ENCODE measurements around the gene RNH1.

The RNH1 gene

GRCh38 chr11:450809-451451 is 56.1 kb downstream of the RNH1 start:
- Histone ChIP-seq H3K27me3 (replicated peaks) (no peaks in the 10 kb centered on the region), H3K4me3 (ENCODE audit: low read depth, low read length) (peak overlapping the region; percentile 75), H3K36me3 (replicated peaks) (peaks cover 6% of the 10 kb centered on the region), H3K27ac (peak overlapping the region; percentile 85)
- TF ChIP-seq, protein P1, sequence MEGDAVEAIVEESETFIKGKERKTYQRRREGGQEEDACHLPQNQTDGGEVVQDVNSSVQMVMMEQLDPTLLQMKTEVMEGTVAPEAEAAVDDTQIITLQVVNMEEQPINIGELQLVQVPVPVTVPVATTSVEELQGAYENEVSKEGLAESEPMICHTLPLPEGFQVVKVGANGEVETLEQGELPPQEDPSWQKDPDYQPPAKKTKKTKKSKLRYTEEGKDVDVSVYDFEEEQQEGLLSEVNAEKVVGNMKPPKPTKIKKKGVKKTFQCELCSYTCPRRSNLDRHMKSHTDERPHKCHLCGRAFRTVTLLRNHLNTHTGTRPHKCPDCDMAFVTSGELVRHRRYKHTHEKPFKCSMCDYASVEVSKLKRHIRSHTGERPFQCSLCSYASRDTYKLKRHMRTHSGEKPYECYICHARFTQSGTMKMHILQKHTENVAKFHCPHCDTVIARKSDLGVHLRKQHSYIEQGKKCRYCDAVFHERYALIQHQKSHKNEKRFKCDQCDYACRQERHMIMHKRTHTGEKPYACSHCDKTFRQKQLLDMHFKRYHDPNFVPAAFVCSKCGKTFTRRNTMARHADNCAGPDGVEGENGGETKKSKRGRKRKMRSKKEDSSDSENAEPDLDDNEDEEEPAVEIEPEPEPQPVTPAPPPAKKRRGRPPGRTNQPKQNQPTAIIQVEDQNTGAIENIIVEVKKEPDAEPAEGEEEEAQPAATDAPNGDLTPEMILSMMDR (IDR thresholded peaks at IDR 0.05; ENCODE audit: low read depth, low read length, missing control alignments): peak; percentile 25
- DNase-seq: peak; percentile 60
- in situ Hi-C loops (cut with HindIII; ENCODE audit: low pct_ligation_motif_present, low sequenced_read_pairs): no loop called here

DNA sequence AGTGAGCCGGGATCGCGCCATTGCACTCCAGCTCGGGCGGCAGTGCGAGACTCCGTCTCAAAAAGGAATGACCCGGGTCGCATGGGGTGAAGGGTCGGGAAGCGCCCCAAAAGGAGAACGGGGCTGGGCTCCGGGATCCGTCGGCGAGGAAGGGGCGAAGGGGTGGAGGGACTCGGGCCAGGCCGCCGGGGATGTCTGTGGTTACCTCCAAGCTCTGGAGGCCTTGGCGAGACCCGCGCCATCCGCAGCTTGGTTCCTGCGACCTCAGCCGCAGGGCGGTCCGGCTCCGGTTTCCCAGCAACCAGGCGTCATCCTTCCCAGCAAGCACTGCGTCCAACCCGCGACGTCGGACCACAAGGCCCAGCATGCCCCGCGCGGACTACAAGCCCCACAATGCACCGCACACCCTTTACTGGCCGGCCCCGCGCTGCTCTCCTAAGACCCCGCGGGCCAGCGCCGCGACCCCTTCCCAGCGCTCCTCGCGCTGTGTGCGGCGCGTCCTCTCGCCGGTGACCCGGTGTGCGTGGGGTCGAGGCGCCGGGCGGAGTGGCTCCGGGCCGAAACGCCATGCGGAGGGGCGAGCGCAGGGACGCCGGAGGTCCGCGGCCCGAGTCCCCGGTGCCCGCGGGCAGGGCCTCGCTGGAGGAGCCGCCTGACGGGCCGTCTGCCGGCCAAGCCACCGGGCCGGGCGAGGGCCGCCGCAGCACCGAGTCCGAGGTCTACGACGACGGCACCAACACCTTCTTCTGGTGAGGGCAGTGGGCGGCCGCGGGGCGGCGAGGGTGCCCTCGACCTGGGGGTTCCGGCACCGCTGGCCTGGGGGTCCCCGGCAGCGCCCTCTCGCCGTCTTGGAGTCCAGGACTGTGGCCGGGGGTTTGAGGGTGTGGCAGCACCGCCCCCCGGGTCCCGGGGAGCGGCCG is 56.9 kb downstream of the RNH1 start, which contains the start of gene PTDSS2:
PTDSS2 (plus strand) TSS at position 391 of the 920 bp plus-strand sequence; CDS start at position 568, 177 bp downstream.
- Histone ChIP-seq H3K27ac (peak within 1 kb of the TSS; percentile 85), H3K4me3 (ENCODE audit: low read depth, low read length) (peak within 1 kb of the TSS; percentile 75), H3K36me3 (replicated peaks) (peaks cover 6% of the 10 kb centered on the region), H3K27me3 (replicated peaks) (no peaks in the 10 kb centered on the region)
- in situ Hi-C loops (cut with HindIII; ENCODE audit: low pct_ligation_motif_present, low sequenced_read_pairs): no loop called here
- peak; percentile 95 for DNase-seq
- TF ChIP-seq, protein P1 (IDR thresholded peaks at IDR 0.05; ENCODE audit: low read depth, low read length, missing control alignments): no peak

GRCh38 chr11:447923-448731 is 58.9 kb downstream of the RNH1 start:
- Histone ChIP-seq H3K36me3 (replicated peaks) (peaks cover 2% of the 10 kb centered on the region), H3K27ac (peak overlapping the region; percentile 90), H3K4me3 (ENCODE audit: low read depth, low read length) (peak overlapping the region; percentile 73), H3K27me3 (replicated peaks) (no peaks in the 10 kb centered on the region)
- peak; percentile 87 for DNase-seq
- TF ChIP-seq, protein P1 (IDR thresholded peaks at IDR 0.05; ENCODE audit: low read depth, low read length, missing control alignments): peak; percentile 90
- in situ Hi-C loops (cut with HindIII; ENCODE audit: low pct_ligation_motif_present, low sequenced_read_pairs): no loop called here

GRCh38 chr11:446891-447290 is 60.2 kb downstream of the RNH1 start:
- no peak for DNase-seq
- no peaks in the 10 kb centered on the region for H3K27me3 ChIP-seq (replicated peaks)

More at GRCh38 chr11:446891-447290, 60.2 kb downstream of the RNH1 start:
- Histone ChIP-seq H3K27ac (no peak overlapping the region), H3K4me3 (ENCODE audit: low read depth, low read length) (no peak overlapping the region), H3K36me3 (replicated peaks) (no peaks in the 10 kb centered on the region)
- in situ Hi-C loops (cut with HindIII; ENCODE audit: low pct_ligation_motif_present, low sequenced_read_pairs): no loop called here
- TF ChIP-seq, protein P1 (IDR thresholded peaks at IDR 0.05; ENCODE audit: low read depth, low read length, missing control alignments): no peak

Data from brain microvascular endothelial cell (primary cell).